Non-pigmented ciliary epithelial cell (primary cell): ENCODE results near the gene BCLAF1.
"Not testable (repeated sequence)": the region's sequence is repeated elsewhere in the genome, so short reads cannot be mapped to it uniquely, and the experiment has no call there.

Experiments
- DNase-seq: peaks from one replicate; pipeline ENCODE4 v3.0.0-alpha.2; 2010; ENCODE audit warnings: low read depth

Gene BCLAF1

DNA sequence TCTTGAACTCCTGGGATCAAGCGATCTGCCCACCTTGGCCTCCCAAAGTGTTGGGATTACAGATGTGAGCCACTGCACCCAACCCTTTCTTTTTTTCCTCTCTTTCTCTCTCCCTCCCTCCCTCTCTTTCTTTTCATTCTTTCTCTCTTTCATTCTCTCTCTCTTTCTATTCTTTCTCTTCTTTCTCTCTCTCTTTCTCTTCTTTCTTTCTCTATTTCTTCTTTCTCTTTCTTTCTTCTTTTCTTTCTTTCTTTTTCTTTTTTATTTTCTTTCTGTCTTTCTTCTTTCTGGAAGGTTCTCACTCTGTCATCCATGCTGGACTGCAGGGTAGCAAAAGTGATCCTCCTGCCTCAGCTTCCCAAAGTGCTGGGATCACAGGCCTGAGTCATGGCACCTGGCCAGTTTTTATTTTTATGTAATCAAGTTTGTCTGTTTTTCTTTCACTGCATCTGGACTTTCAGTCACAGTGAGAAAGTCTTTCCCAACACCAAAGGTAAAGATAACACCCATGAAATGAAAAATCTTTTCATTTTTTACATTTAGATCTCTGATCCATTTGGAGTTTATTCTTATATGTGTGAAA is 20.2 kb upstream of the BCLAF1 start:
- no peak for DNase-seq

GRCh38 chr6:136309171-136309570 is 19.5 kb upstream of the BCLAF1 start:
- no peak for DNase-seq

- DNase-seq, result not testable (repeated sequence)
These were observed 18.8 kb upstream of the BCLAF1 start for GRCh38 chr6:136308469-136308868.

DNA sequence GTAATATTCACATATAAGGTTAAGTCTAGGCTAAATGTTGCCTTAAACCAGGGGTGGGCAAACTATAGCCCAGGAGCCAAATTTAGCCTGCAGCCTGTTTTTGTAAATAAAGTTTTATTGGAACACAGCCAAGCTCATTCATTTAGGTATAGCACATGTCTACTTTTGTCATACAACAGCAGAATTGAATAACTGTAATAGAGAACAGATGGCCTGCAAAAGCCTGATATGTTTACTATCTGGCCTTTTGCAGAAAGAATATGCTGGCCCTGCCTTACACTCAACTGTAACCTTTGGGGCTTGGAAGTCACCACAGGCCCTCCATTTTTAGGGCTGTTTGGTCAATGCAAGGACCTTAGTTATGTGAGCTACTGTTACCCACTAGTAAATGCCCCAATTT is 17.7 kb upstream of the BCLAF1 start:
- DNase-seq, result no peak

DNA sequence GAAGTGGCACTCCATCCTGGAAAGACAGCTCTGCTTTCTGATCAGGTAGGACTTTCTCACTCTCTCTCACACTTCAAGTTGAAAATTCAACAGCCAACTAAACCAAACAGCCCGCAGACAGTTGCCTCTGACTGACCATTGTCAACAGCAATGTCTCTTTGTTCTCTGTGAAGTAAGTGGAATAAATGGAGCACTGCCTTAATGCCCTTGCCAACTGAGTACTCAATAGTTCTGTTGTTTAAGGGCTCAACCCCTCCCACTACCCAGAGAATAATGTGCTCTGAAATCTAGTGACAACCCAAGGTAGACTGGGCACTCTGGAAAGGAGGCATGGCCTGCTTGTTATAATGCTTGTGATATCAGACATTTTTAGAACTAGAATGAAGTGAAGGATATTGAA is 16.8 kb upstream of the BCLAF1 start:
- DNase-seq, result no peak

- DNase-seq, result no peak
These were observed 14.8 kb upstream of the BCLAF1 start for GRCh38 chr6:136304410-136304809.

GRCh38 chr6:136303516-136303915 is 13.9 kb upstream of the BCLAF1 start:
- DNase-seq, result no peak

DNA sequence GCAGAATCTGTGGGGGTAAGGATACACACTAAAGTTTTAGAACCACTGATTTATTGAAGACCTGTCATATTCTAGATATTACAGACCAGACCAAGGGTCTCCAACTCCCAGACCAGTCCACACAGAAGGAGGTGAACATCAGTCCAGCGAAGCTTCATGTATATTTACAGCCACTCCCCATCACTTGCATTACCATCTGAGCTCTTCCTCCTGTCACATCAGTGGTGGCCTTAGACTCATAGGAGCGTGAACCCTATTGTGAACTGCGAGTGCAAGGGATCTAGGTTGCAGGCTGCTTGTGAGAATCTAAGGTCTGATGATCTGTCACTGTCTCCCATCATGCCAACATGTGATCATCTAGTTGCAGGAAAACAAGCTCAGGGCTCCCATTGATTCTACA is 5.0 kb upstream of the BCLAF1 start:
- no peak for DNase-seq

DNA sequence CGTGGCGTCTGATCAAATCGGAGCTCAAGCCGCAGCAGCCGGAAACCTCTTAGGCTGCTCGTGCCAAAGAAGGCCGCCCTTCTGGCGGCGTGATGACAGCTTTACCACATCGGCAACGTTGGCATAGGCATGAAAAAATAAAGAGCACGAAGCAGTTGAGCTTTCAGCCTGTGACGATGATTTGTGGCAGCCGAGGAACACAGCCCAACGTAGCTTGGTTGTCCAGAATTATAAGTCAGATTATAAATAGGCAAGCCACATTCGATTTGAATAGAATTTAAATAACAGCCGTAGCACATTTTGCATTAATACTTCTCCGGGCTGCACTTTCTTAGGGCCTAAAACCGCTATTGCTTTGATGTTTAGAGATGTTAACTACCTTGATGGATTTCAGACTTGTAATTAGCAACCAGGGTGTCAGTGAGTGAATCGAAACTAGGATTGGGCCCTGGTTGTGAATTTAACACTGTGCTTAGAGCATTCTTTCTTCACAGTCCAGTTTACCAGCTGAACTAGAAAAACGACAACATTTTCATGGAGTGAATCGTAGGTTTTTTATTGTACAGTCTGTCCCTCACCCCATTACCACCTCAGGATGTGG is 864 bp upstream of the BCLAF1 start:
- DNase-seq, result no peak

DNA sequence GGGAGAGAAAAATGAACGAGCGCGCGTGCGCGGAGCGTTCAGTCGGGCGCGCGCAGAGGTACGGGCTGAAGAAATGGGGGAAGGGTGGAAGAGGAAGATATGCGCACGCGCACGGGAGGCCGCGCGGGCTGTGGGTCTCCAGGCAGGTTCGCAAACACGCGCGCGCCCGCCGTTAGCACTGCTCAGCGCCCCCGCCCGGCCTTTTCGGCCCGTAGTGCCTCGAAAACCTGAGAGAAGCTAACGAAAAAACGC is 393 bp downstream of the BCLAF1 start:
- DNase-seq, result no peak

GRCh38 chr6:136288566-136289326 is 900 bp downstream of the BCLAF1 start:
- DNase-seq, result peak; percentile 91

DNA sequence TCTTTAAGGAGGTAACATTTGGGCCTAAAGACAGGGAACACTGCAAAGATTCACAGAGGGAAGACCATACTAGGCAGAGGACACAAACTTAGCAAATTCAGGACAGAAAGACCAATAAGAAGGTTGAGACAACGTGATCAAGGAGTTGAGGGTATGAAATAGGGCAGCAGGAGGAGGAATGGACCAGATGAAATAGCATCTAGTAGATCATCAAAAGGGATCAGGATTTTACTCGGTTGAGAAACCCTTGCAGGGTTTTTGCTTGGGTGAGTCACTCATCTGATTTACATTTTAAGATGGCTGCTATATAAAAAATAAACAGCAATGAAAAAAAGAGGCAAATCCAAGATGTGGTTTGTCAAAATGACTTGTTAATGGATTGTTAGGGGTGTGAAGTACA is 4.7 kb downstream of the BCLAF1 start:
- DNase-seq, result no peak

GRCh38 chr6:136282906-136283305 is 6.7 kb downstream of the BCLAF1 start:
- DNase-seq, result no peak

GRCh38 chr6:136280032-136280609 is 9.5 kb downstream of the BCLAF1 start:
- DNase-seq, result no peak

GRCh38 chr6:136274062-136274461 is 15.6 kb downstream of the BCLAF1 start:
- DNase-seq, result no peak

- no peak for DNase-seq
These were observed 24.5 kb downstream of the BCLAF1 start for GRCh38 chr6:136265101-136265500.

- DNase-seq, result no peak
These were observed 26.7 kb downstream of the BCLAF1 start for GRCh38 chr6:136262940-136263339.

GRCh38 chr6:136254851-136255466 is 34.7 kb downstream of the BCLAF1 start:
- DNase-seq, result no peak

GRCh38 chr6:136253734-136254133 is 35.9 kb downstream of the BCLAF1 start:
- no peak for DNase-seq

DNA sequence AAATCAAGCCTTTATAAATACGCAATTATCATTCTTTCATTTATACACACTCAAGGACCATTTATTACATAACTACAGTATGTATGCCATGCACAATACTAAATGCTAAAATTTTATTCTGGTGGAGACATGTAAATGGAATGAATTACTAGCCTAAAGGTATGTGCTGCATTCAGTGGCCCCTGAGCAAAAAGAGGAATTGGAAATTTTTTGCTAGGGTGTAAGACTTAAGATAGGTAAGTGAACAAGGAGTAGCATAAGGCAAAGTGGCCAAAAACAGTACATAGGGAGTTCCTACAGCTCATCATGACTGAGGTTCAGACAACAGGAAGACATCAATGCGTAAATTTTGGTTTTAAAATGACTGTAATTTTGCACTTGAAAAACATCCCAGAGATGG is 37.2 kb downstream of the BCLAF1 start:
- DNase-seq, result no peak

- DNase-seq, result no peak
These were observed 38.3 kb downstream of the BCLAF1 start for GRCh38 chr6:136251394-136251793.

GRCh38 chr6:136250686-136251008 is 39.0 kb downstream of the BCLAF1 start:
- no peak for DNase-seq
